ENCODE data around the gene SYNJ1. TPM values are rescaled to one million over a fixed set of nuclear protein-coding genes. Genes with fewer than 3 reads are reported as not detected.

Gene SYNJ1
- total RNA-seq, 2 donors from 2014 or later = 6.0 to 12.2 TPM

GRCh38 chr21:32690085-32690484 lies 37.7 kb downstream of the SYNJ1 start:
- Histone ChIP-seq H3K4me1 (ENCODE audit: control insufficient read depth, insufficient read depth, low read length) (no peaks in the 10 kb centered on the region), H3K36me3 (ENCODE audit: control insufficient read depth, insufficient read depth, low read length) (peaks cover 50% of the 10 kb centered on the region), H3K9me3 (ENCODE audit: control insufficient read depth, low read length) (no peaks in the 10 kb centered on the region), H3K9ac (ENCODE audit: extremely low read depth, low read length, poor library complexity, severe bottlenecking) (no peak overlapping the region), H3K4me3 (ENCODE audit: low read length) (no peak overlapping the region), H3K27ac (ENCODE audit: low read depth, low read length) (no peak overlapping the region), H3K27me3 (ENCODE audit: control insufficient read depth, insufficient read depth, low read length, poor library complexity, severe bottlenecking) (no peaks in the 10 kb centered on the region)
- Mint-ChIP-seq H3K4me3 (no peak overlapping the region), H3K9me3 (no peaks in the 10 kb centered on the region), H3K27ac (no peak overlapping the region), H3K36me3 (ENCODE audit: low read depth) (peaks cover 12% of the 10 kb centered on the region), H3K27me3 (ENCODE audit: insufficient read depth) (no peaks in the 10 kb centered on the region), H3K4me1 (no peaks in the 10 kb centered on the region)
- 80 to 90% methylated on average over 1 of the region's 3 CpGs for WGBS, 2 experiments (ENCODE audit: insufficient coverage in 1 of 2, insufficient read length in 1 of 2)
- no peak for DNase-seq
- no peak for TF ChIP-seq CTCF (conservative IDR thresholded peaks at IDR 0.05)

- no peak overlapping the region for H3K4me3 Mint-ChIP-seq
These were observed 40.0 kb downstream of the SYNJ1 start for GRCh38 chr21:32687643-32688345.

GRCh38 chr21:32682696-32683474 lies 44.9 kb downstream of the SYNJ1 start:
- peaks cover 13% of the 10 kb centered on the region for H3K4me1 ChIP-seq (ENCODE audit: control insufficient read depth, insufficient read depth, low read length)
- peaks cover 22% of the 10 kb centered on the region for H3K4me1 Mint-ChIP-seq
- no peaks in the 10 kb centered on the region for H3K27me3 ChIP-seq (ENCODE audit: control insufficient read depth, insufficient read depth, low read length, poor library complexity, severe bottlenecking)
- H3K36me3 Mint-ChIP-seq (ENCODE audit: low read depth) = peaks cover 14% of the 10 kb centered on the region
- TF ChIP-seq CTCF (conservative IDR thresholded peaks at IDR 0.05) = no peak
- no peak for DNase-seq
- no peaks in the 10 kb centered on the region for H3K9me3 Mint-ChIP-seq
- H3K27me3 Mint-ChIP-seq (ENCODE audit: insufficient read depth) = no peaks in the 10 kb centered on the region
- H3K4me3 ChIP-seq (ENCODE audit: low read length) = peak overlapping the region; percentile 51
- H3K9ac ChIP-seq (ENCODE audit: extremely low read depth, low read length, poor library complexity, severe bottlenecking) = no peak overlapping the region
- no peak overlapping the region for H3K27ac ChIP-seq (ENCODE audit: low read depth, low read length)
- peaks cover 32% of the 10 kb centered on the region for H3K36me3 ChIP-seq (ENCODE audit: control insufficient read depth, insufficient read depth, low read length)
- WGBS, 2 experiments (ENCODE audit: insufficient coverage in 1 of 2, insufficient read length in 1 of 2) = 67 to 76% methylated on average over 1 to 3 of the region's 3 CpGs
- H3K27ac Mint-ChIP-seq = peak overlapping the region; percentile 66
- no peak overlapping the region for H3K4me3 Mint-ChIP-seq
- H3K9me3 ChIP-seq (ENCODE audit: control insufficient read depth, low read length) = peaks cover 6% of the 10 kb centered on the region

More at GRCh38 chr21:32687643-32688345, 40.0 kb downstream of the SYNJ1 start:
- Mint-ChIP-seq H3K27ac (no peak overlapping the region), H3K36me3 (ENCODE audit: low read depth) (peaks cover 16% of the 10 kb centered on the region), H3K9me3 (no peaks in the 10 kb centered on the region), H3K27me3 (ENCODE audit: insufficient read depth) (no peaks in the 10 kb centered on the region), H3K4me1 (peaks cover 7% of the 10 kb centered on the region)
- Histone ChIP-seq H3K9me3 (ENCODE audit: control insufficient read depth, low read length) (no peaks in the 10 kb centered on the region), H3K27ac (ENCODE audit: low read depth, low read length) (no peak overlapping the region), H3K36me3 (ENCODE audit: control insufficient read depth, insufficient read depth, low read length) (peaks cover 34% of the 10 kb centered on the region), H3K27me3 (ENCODE audit: control insufficient read depth, insufficient read depth, low read length, poor library complexity, severe bottlenecking) (no peaks in the 10 kb centered on the region), H3K4me1 (ENCODE audit: control insufficient read depth, insufficient read depth, low read length) (peaks cover 5% of the 10 kb centered on the region), H3K9ac (ENCODE audit: extremely low read depth, low read length, poor library complexity, severe bottlenecking) (no peak overlapping the region), H3K4me3 (ENCODE audit: low read length) (no peak overlapping the region)
- peak; percentile 46 for TF ChIP-seq CTCF (conservative IDR thresholded peaks at IDR 0.05)
- 83 to 90% methylated on average over 1 to 4 of the region's 4 CpGs for WGBS, 2 experiments (ENCODE audit: insufficient coverage in 1 of 2, insufficient read length in 1 of 2)
- DNase-seq = no peak
